ENCODE results near the gene IL7R. TPM values are rescaled to one million over a fixed set of nuclear protein-coding genes. Genes with fewer than 3 reads are reported as not detected.
"Not testable (repeated sequence)": the region's sequence is repeated elsewhere in the genome, so short reads cannot be mapped to it uniquely, and the experiment has no call there.

IL7R gene
- total and polyA plus RNA-seq, 7 experiments from 2014 or later = 341 to 1,298 (median 690) TPM

DNA sequence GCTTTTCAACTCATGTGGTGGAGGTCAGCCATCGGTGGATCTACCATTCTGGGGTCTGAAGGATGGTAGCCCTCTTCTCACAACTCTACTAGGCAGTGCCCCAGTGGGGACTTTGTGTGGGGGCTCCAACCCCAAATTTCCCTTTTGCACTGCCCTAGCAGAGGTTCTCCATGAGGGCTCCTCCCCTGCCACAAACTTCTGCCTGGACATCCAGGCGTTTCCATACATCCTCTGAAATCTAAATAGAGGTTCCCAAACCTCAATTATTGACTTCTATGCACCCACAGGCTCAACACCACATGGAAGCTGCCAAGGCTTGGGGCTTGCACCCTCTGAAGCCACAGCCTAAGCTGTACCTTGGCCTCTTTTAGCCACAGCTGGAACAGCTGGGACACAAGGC is 11.2 kb upstream of the IL7R start:
- H3K4me3 ChIP-seq (ENCODE audit: low read length); H3K27me3 Mint-ChIP-seq; H3K27me3 ChIP-seq (ENCODE audit: control insufficient read depth in 2 of 2, insufficient read depth in 2 of 2, low read length in 2 of 2); intact Hi-C loops (cut with micrococcal nuclease); H3K36me3 ChIP-seq (ENCODE audit: control insufficient read depth in 2 of 3, insufficient read depth in 3 of 3, low read length in 3 of 3); H3K4me3 Mint-ChIP-seq; DNase-seq; ATAC-seq; H3K27ac ChIP-seq (ENCODE audit: low read depth, low read length): not testable (repeated sequence)
- ChIA-PET POLR2A (interaction anchor here (0.8 to 1.5 kb wide), 6 partner anchors 9 to 26 kb away, joined by 3 to 4 read pairs (median 3); no protein-coding TSS in a partner anchor), CTCF (interaction anchor here (0.6 kb wide), 1 partner anchor 15 kb away, joined by 3 read pairs; no protein-coding TSS in a partner anchor)
- Mint-ChIP-seq H3K4me1 (peaks cover 2 to 50% (median 20%) of the 10 kb centered on the region in 7 donors), H3K36me3 (peaks cover 16 to 51% (median 29%) of the 10 kb centered on the region in 5 donors), H3K27ac (peak overlapping the region in 1 of 9 donors; percentile 12), H3K9me3 (peaks cover 3 to 50% (median 24%) of the 10 kb centered on the region in 11 donors)
- peaks cover 5 to 11% of the 10 kb centered on the region in 2 donors for H3K4me1 ChIP-seq (ENCODE audit: control insufficient read depth in 2 of 2, insufficient read depth in 2 of 2, low read length in 2 of 2)
- peaks cover 8 to 13% (median 8%) of the 10 kb centered on the region in 3 experiments for H3K9me3 ChIP-seq (ENCODE audit: control insufficient read depth in 2 of 3, low read length in 3 of 3)

DNA sequence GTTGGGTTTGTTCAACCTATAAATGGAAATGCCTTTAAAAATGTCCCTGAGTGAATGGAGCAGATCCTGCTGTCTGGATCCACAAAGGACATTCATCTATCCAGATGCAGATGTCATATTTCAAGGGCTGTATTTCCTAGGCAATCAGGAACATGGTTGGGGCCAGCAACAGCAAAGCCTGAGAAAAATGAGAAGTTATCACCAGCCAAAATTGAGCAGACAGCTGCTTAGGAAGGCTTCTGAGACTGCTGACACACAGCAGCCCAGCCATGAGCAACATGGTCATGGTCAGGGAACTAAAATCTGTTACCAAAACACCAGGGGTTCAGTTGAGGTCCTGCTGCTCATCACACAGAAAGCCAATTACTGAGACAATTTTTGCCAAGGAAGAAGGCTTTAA is 9.2 kb upstream of the IL7R start:
- H3K4me1 Mint-ChIP-seq = peaks cover 10 to 60% (median 30%) of the 10 kb centered on the region in 7 donors
- H3K27me3 Mint-ChIP-seq = no peaks in the 10 kb centered on the region
- H3K36me3 Mint-ChIP-seq = peaks cover 16 to 46% (median 29%) of the 10 kb centered on the region in 5 donors
- H3K4me3 Mint-ChIP-seq = peak overlapping the region in 1 of 10 donors; percentile 39
- Histone ChIP-seq H3K27me3 (ENCODE audit: control insufficient read depth in 2 of 2, insufficient read depth in 2 of 2, low read length in 2 of 2) (no peaks in the 10 kb centered on the region), H3K9me3 (ENCODE audit: control insufficient read depth in 2 of 3, low read length in 3 of 3) (peaks cover 8 to 13% (median 8%) of the 10 kb centered on the region in 3 experiments), H3K4me1 (ENCODE audit: control insufficient read depth in 2 of 2, insufficient read depth in 2 of 2, low read length in 2 of 2) (peaks cover 21 to 31% of the 10 kb centered on the region in 2 donors), H3K27ac (ENCODE audit: low read depth, low read length) (no peak overlapping the region), H3K36me3 (ENCODE audit: control insufficient read depth in 2 of 3, insufficient read depth in 3 of 3, low read length in 3 of 3) (no peaks in the 10 kb centered on the region), H3K4me3 (ENCODE audit: low read length) (no peak overlapping the region)
- DNase-seq = no peak
- ChIA-PET POLR2A (interaction anchor here (18.2 kb wide), 1 partner anchor 57 kb away, joined by 979 read pairs; no protein-coding TSS in a partner anchor), CTCF (no interaction called here)
- H3K27ac Mint-ChIP-seq = peak overlapping the region in 1 of 9 donors; percentile 69
- intact Hi-C loops (cut with micrococcal nuclease) = no loop called here
- no peak for ATAC-seq
- peaks cover 3 to 50% (median 23%) of the 10 kb centered on the region in 11 donors for H3K9me3 Mint-ChIP-seq

DNA sequence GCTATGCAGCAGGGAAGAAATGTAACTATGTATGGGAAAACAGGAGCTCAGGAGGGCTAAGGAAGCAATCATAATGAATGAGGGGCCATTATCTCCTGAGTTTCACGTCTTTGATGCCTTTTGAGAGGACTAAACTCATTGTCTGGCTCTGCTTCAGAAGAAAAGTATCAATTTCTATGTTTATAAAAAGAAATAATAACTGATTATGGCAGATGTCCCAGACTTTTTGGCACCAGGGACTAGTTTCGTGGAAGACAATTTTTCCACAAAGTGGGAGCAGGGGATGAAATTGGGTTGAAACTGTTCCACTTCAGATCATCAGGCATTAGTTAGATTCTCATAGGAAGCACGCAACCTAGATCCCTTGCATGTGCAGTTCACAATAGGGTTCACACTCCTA is 8.7 kb upstream of the IL7R start:
- H3K27me3 Mint-ChIP-seq = no peaks in the 10 kb centered on the region
- H3K4me1 ChIP-seq (ENCODE audit: control insufficient read depth in 2 of 2, insufficient read depth in 2 of 2, low read length in 2 of 2) = peaks cover 26 to 34% of the 10 kb centered on the region in 2 donors
- no peak overlapping the region for H3K4me3 ChIP-seq (ENCODE audit: low read length)
- no peak for ATAC-seq
- H3K27ac ChIP-seq (ENCODE audit: low read depth, low read length) = no peak overlapping the region
- DNase-seq = no peak
- CTCF ChIA-PET = no interaction called here
- H3K27me3 ChIP-seq (ENCODE audit: control insufficient read depth in 2 of 2, insufficient read depth in 2 of 2, low read length in 2 of 2) = no peaks in the 10 kb centered on the region
- H3K4me1 Mint-ChIP-seq = peaks cover 12 to 64% (median 35%) of the 10 kb centered on the region in 7 donors
- no peaks in the 10 kb centered on the region for H3K36me3 ChIP-seq (ENCODE audit: control insufficient read depth in 2 of 3, insufficient read depth in 3 of 3, low read length in 3 of 3)
- POLR2A ChIA-PET = interaction anchor here (16.8 to 18.2 kb wide), 2 partner anchors 23 to 58 kb away, joined by 979 to 1069 read pairs; no protein-coding TSS in a partner anchor
- H3K27ac Mint-ChIP-seq = peak overlapping the region in 3 of 9 donors; percentile 68 to 87 (median 69)
- peaks cover 16 to 46% (median 29%) of the 10 kb centered on the region in 5 donors for H3K36me3 Mint-ChIP-seq
- intact Hi-C loops (cut with micrococcal nuclease) = no loop called here
- peaks cover 3 to 48% (median 23%) of the 10 kb centered on the region in 11 donors for H3K9me3 Mint-ChIP-seq
- H3K4me3 Mint-ChIP-seq = peak overlapping the region in 2 of 10 donors; percentile 31 to 39
- peaks cover 8 to 13% (median 8%) of the 10 kb centered on the region in 3 experiments for H3K9me3 ChIP-seq (ENCODE audit: control insufficient read depth in 2 of 3, low read length in 3 of 3)

- Histone ChIP-seq H3K9me3 (ENCODE audit: control insufficient read depth in 2 of 3, low read length in 3 of 3) (peaks cover 8 to 13% (median 8%) of the 10 kb centered on the region in 3 experiments), H3K27me3 (ENCODE audit: control insufficient read depth in 2 of 2, insufficient read depth in 2 of 2, low read length in 2 of 2) (no peaks in the 10 kb centered on the region), H3K27ac (ENCODE audit: low read depth, low read length) (peak overlapping the region; percentile 2), H3K36me3 (ENCODE audit: control insufficient read depth in 2 of 3, insufficient read depth in 3 of 3, low read length in 3 of 3) (no peaks in the 10 kb centered on the region), H3K4me3 (ENCODE audit: low read length) (no peak overlapping the region), H3K4me1 (ENCODE audit: control insufficient read depth in 2 of 2, insufficient read depth in 2 of 2, low read length in 2 of 2) (peaks cover 36 to 47% of the 10 kb centered on the region in 2 donors)
- H3K4me3 Mint-ChIP-seq = peak overlapping the region in 5 of 10 donors; percentile 17 to 93 (median 64)
- peak overlapping the region; percentile 15 to 100 (median 99) for H3K27ac Mint-ChIP-seq
- no peak for ATAC-seq
- intact Hi-C loops (cut with micrococcal nuclease) = loop anchor here (1.0 to 10.0 kb wide), 3 partner anchors 10 to 1027 kb away; partner anchors contain the start of gene NIPBL (in 2 of the 2)
- no peaks in the 10 kb centered on the region for H3K27me3 Mint-ChIP-seq
- DNase-seq = no peak
- POLR2A ChIA-PET = interaction anchor here (1.9 to 18.2 kb wide), 6 partner anchors 9 to 60 kb away, joined by 5 to 1069 read pairs (median 198); no protein-coding TSS in a partner anchor
- H3K36me3 Mint-ChIP-seq = peaks cover 8 to 36% (median 18%) of the 10 kb centered on the region in 5 donors
- H3K9me3 Mint-ChIP-seq = peaks cover 0 to 30% (median 17%) of the 10 kb centered on the region in 11 donors
- peaks cover 24 to 76% (median 54%) of the 10 kb centered on the region in 7 donors for H3K4me1 Mint-ChIP-seq
- CTCF ChIA-PET = interaction anchor here (1.0 to 11.1 kb wide), 3 partner anchors 27 to 192 kb away, joined by 3 to 128 read pairs (median 6); no protein-coding TSS in a partner anchor
These were observed 6.8 kb upstream of the IL7R start for GRCh38 chr5:35849860-35850259.

- Mint-ChIP-seq H3K36me3 (peaks cover 5 to 27% (median 13%) of the 10 kb centered on the region in 5 donors), H3K27me3 (no peaks in the 10 kb centered on the region), H3K9me3 (peaks cover 0 to 21% (median 9%) of the 10 kb centered on the region in 11 donors), H3K4me3 (peak overlapping the region; percentile 15 to 97 (median 43)), H3K4me1 (peaks cover 27 to 89% (median 67%) of the 10 kb centered on the region in 7 donors), H3K27ac (peak overlapping the region; percentile 97 to 100 (median 99))
- ChIA-PET CTCF (interaction anchor here (0.9 to 11.1 kb wide), 8 partner anchors 8 to 200 kb away, joined by 3 to 128 read pairs (median 4); no protein-coding TSS in a partner anchor), POLR2A (interaction anchor here (1.1 to 18.2 kb wide), 8 partner anchors 10 to 181 kb away, joined by 3 to 1069 read pairs (median 36); no protein-coding TSS in a partner anchor)
- Histone ChIP-seq H3K4me1 (ENCODE audit: control insufficient read depth in 2 of 2, insufficient read depth in 2 of 2, low read length in 2 of 2) (peaks cover 49 to 56% of the 10 kb centered on the region in 2 donors), H3K9me3 (ENCODE audit: control insufficient read depth in 2 of 3, low read length in 3 of 3) (peaks cover 0 to 8% (median under 1%) of the 10 kb centered on the region in 3 experiments), H3K36me3 (ENCODE audit: control insufficient read depth in 2 of 3, insufficient read depth in 3 of 3, low read length in 3 of 3) (no peaks in the 10 kb centered on the region), H3K4me3 (ENCODE audit: low read length) (no peak overlapping the region), H3K27me3 (ENCODE audit: control insufficient read depth in 2 of 2, insufficient read depth in 2 of 2, low read length in 2 of 2) (no peaks in the 10 kb centered on the region), H3K27ac (ENCODE audit: low read depth, low read length) (no peak overlapping the region)
- intact Hi-C loops (cut with micrococcal nuclease) = loop anchor here (1.0 to 10.0 kb wide), 3 partner anchors 11 to 1026 kb away; partner anchors contain the start of gene NIPBL (in 2 of the 2)
- no peak for DNase-seq
- no peak for ATAC-seq
These were observed 5.6 kb upstream of the IL7R start for GRCh38 chr5:35850967-35851680.

Data from naive thymus-derived CD4-positive, alpha-beta T cell (primary cell).